ENCODE data around the gene YKT6.
"Not testable (repeated sequence)": the region's sequence is repeated elsewhere in the genome, so short reads cannot be mapped to it uniquely, and the experiment has no call there.

YKT6 gene

GRCh38 chr7:44194562-44195145 is 6.1 kb upstream of the YKT6 start:
- DNase-seq: no peak

GRCh38 chr7:44195889-44196288 is 4.9 kb upstream of the YKT6 start:
- no peak for DNase-seq

GRCh38 chr7:44196450-44196872 is 4.3 kb upstream of the YKT6 start:
- no peak for DNase-seq

- no peak for DNase-seq
These were observed 3.3 kb upstream of the YKT6 start for GRCh38 chr7:44197474-44197873.

- DNase-seq: not testable (repeated sequence)
These were observed 615 bp upstream of the YKT6 start for GRCh38 chr7:44200163-44200562.

- DNase-seq: no peak
These were observed 1.0 kb downstream of the YKT6 start for GRCh38 chr7:44201813-44202212.

GRCh38 chr7:44206008-44206407 is 5.2 kb downstream of the YKT6 start:
- no peak for DNase-seq

- DNase-seq: no peak
These were observed 7.3 kb downstream of the YKT6 start for GRCh38 chr7:44208085-44208484.

GRCh38 chr7:44210107-44210506 is 9.3 kb downstream of the YKT6 start:
- DNase-seq: no peak

- no peak for DNase-seq
These were observed 10.4 kb downstream of the YKT6 start for GRCh38 chr7:44211126-44211675.

GRCh38 chr7:44212018-44212417 is 11.2 kb downstream of the YKT6 start:
- no peak for DNase-seq

GRCh38 chr7:44212581-44213184 is 11.9 kb downstream of the YKT6 start:
- no peak for DNase-seq

GRCh38 chr7:44213206-44213876 is 12.6 kb downstream of the YKT6 start:
- no peak for DNase-seq

GRCh38 chr7:44213877-44214388 is 13.2 kb downstream of the YKT6 start:
- DNase-seq: no peak

- no peak for DNase-seq
These were observed 14.8 kb downstream of the YKT6 start for GRCh38 chr7:44215531-44215930.

- DNase-seq: no peak
These were observed 15.2 kb downstream of the YKT6 start for GRCh38 chr7:44216019-44216418.

GRCh38 chr7:44216521-44217222 is 15.9 kb downstream of the YKT6 start:
- DNase-seq: no peak

- no peak for DNase-seq
These were observed 16.5 kb downstream of the YKT6 start for GRCh38 chr7:44217223-44217714.

GRCh38 chr7:44217852-44218402 is 17.1 kb downstream of the YKT6 start:
- DNase-seq: no peak

- DNase-seq: no peak
These were observed 17.8 kb downstream of the YKT6 start for GRCh38 chr7:44218418-44219201.

- no peak for DNase-seq
These were observed 18.7 kb downstream of the YKT6 start for GRCh38 chr7:44219371-44220045.

GRCh38 chr7:44220046-44220357 is 19.2 kb downstream of the YKT6 start:
- DNase-seq: no peak

Data from SHP77 treated with DMSO at 0.1 percent for 48 hours (cell line).